Hepatocyte (in vitro differentiated cells): ENCODE data around the gene ANKHD1.

Experiments used
- CTCF ChIP-seq: fragments of 200-600 bp; sonication (generic); IDR thresholded peaks from 2 replicates; pipeline ENCODE4 v1.5.1; 2016; ENCODE audit warnings: antibody characterized with exemption, mild to moderate bottlenecking; ENCODE audit not compliant: poor library complexity
- EZH2 ChIP-seq: fragments of 200-600 bp; sonication (generic); IDR thresholded peaks from 2 replicates; pipeline ENCODE4 v1.6.1; 2016; ENCODE audit warnings: antibody characterized with exemption, mild to moderate bottlenecking, borderline replicate concordance

- TF ChIP-seq EZH2 (no peak), CTCF (no peak)
Observed at GRCh38 chr5:140365282-140365681, 36.4 kb upstream of the ANKHD1 start.
